ENCODE results near the gene FEM1A. TPM values are rescaled to one million over a fixed set of nuclear protein-coding genes. Genes with fewer than 3 reads are reported as not detected.
"Not testable (repeated sequence)": the region's sequence is repeated elsewhere in the genome, so short reads cannot be mapped to it uniquely, and the experiment has no call there.

The FEM1A gene, protein sequence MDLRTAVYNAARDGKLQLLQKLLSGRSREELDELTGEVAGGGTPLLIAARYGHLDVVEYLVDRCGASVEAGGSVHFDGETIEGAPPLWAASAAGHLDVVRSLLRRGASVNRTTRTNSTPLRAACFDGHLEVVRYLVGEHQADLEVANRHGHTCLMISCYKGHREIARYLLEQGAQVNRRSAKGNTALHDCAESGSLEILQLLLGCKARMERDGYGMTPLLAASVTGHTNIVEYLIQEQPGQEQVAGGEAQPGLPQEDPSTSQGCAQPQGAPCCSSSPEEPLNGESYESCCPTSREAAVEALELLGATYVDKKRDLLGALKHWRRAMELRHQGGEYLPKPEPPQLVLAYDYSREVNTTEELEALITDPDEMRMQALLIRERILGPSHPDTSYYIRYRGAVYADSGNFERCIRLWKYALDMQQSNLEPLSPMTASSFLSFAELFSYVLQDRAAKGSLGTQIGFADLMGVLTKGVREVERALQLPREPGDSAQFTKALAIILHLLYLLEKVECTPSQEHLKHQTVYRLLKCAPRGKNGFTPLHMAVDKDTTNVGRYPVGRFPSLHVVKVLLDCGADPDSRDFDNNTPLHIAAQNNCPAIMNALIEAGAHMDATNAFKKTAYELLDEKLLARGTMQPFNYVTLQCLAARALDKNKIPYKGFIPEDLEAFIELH
- total RNA-seq (2022) = 8.8 and 10.2 TPM in 2 replicates
- Bru-seq, nascent RNA = percentile 61 among the genes with signal in this experiment
- percentile 71 among the genes with signal in this experiment for BruChase-seq, experiment 1, labeled RNA remaining after a 6-hour chase
- percentile 89 among the genes with signal in this experiment for BruChase-seq, experiment 2, labeled RNA remaining after a 2-hour chase
- long read RNA-seq, full-length matches to known transcripts = 12 of 12 reads
- long read RNA-seq, partial matches to known transcripts = 0 of 12 reads
- long read RNA-seq, other reads (novel, unspliced or antisense) = 0 of 12 reads

DNA sequence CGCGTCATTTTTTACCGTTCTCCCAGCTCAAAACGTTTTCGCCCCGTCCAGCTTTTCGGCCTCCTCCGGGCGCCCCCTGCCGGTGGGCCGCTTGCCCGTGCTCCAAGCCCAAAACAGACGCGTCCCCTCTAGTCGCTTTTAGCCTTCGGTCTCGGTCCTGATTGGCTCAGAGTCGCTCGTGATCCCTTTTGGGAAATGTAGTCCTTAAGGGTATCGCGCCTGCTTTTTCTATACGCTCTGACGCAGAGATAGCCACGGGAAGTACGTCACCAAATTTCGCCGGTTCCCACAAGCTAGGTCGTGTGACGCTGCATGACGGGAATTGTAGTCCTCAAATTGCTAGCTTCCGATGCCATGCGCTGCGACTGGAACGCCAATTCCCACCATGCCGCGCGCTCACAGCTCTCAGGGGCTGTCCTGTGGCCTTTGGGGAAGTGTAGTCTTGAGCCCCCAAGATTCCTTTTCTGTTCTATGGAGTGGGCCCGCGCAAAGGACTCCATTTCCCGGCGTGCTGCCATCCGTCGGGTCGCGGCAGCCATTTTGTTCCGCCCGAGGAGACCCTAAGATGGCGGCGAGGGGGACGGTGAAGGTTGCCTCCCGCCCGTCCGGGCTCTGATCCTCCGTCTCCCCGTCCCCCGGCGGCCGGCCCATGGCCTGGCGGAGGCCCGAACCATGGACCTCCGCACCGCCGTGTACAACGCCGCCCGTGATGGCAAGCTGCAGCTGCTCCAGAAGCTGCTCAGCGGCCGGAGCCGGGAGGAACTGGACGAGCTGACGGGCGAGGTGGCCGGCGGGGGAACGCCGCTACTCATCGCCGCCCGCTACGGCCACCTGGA is at the start of gene FEM1A:
Gene FEM1A, plus strand, starts transcription at position 552 of the 836 bp plus-strand sequence. Its CDS starts 121 bp downstream, at position 673.
- no peaks in the 10 kb centered on the region for H3K9me3 Mint-ChIP-seq (ENCODE audit: low read depth, unreplicated experiment)
- no peaks in the 10 kb centered on the region for H3K4me1 Mint-ChIP-seq (ENCODE audit: low read depth, unreplicated experiment)
- intact Hi-C loops (cut with micrococcal nuclease; ENCODE audit: unreplicated experiment) = no loop called here
- peaks cover 1% of the 10 kb centered on the region for H3K27me3 Mint-ChIP-seq (ENCODE audit: unreplicated experiment)
- TF ChIP-seq, protein P1, sequence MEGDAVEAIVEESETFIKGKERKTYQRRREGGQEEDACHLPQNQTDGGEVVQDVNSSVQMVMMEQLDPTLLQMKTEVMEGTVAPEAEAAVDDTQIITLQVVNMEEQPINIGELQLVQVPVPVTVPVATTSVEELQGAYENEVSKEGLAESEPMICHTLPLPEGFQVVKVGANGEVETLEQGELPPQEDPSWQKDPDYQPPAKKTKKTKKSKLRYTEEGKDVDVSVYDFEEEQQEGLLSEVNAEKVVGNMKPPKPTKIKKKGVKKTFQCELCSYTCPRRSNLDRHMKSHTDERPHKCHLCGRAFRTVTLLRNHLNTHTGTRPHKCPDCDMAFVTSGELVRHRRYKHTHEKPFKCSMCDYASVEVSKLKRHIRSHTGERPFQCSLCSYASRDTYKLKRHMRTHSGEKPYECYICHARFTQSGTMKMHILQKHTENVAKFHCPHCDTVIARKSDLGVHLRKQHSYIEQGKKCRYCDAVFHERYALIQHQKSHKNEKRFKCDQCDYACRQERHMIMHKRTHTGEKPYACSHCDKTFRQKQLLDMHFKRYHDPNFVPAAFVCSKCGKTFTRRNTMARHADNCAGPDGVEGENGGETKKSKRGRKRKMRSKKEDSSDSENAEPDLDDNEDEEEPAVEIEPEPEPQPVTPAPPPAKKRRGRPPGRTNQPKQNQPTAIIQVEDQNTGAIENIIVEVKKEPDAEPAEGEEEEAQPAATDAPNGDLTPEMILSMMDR (IDR thresholded peaks at IDR 0.05; ENCODE audit: unreplicated experiment) = peak; percentile 82
- H3K4me3 Mint-ChIP-seq (ENCODE audit: low read depth, unreplicated experiment) = peak within 1 kb of the TSS; percentile 77
- peak; percentile 95 for DNase-seq
- H3K36me3 Mint-ChIP-seq (ENCODE audit: insufficient read depth, unreplicated experiment) = peaks cover 34% of the 10 kb centered on the region
- H3K27ac Mint-ChIP-seq (ENCODE audit: unreplicated experiment) = peak within 1 kb of the TSS; percentile 76
- CTCF ChIA-PET = interaction anchor here (0.6 to 2.1 kb wide), 19 partner anchors 9 to 386 kb away, joined by 3 to 32 read pairs (median 4); partner anchors contain the start of gene ARRDC5
- no TSS peak for BruUV-seq (replicated peaks)

DNA sequence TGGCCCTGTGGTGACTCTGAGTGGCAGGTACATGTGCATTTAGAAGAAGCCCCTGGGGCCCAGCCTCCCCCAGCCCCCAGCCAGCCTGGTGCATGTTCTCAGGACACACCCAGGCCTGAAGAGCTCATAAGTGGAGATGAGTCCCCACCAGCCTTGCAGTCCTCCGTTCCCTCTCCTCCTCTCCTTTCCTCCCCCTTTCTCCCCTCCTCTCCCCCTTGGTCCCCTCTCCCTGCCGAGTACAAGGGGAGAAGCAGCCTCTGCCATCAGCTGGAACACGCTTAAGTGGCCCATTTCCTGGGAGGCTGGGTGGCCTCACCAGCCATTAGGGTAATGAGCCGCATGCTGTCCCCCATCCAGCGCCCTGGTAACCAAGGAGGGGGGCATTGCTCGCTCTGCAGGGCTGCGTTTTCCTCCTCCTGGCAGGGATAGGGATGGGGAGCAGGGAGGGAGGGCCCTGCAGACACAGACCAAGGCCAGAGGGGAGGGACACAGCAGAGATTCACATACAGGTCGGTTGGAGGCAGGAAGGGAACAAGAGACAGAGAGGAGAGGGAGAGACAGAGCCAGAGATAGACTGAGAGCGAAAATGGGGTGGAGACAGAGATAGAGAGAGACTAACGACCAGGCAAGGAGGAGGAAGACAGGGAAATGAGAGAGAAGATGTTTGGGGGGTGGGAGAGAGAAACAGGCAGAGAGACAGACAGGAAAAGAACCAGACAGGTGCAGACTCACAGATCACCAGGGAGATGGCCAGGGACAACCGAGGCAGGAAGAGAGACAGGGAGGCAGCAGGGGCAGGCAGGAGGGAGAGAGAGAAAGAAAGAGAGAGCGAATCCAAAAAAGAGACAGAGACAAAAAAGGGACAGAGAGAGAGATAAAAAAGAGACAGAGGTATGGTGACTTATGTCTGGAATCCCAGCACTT is 48.5 kb upstream of the FEM1A start:
- Mint-ChIP-seq H3K9me3 (ENCODE audit: low read depth, unreplicated experiment) (no peaks in the 10 kb centered on the region), H3K4me3 (ENCODE audit: low read depth, unreplicated experiment) (no peak overlapping the region), H3K36me3 (ENCODE audit: insufficient read depth, unreplicated experiment) (peaks cover 3% of the 10 kb centered on the region), H3K27ac (ENCODE audit: unreplicated experiment) (no peak overlapping the region), H3K27me3 (ENCODE audit: unreplicated experiment) (peaks cover 42% of the 10 kb centered on the region), H3K4me1 (ENCODE audit: low read depth, unreplicated experiment) (no peaks in the 10 kb centered on the region)
- no peak for DNase-seq
- TF ChIP-seq, protein P1 (IDR thresholded peaks at IDR 0.05; ENCODE audit: unreplicated experiment) = no peak
- no TSS peak for BruUV-seq (replicated peaks)
- CTCF ChIA-PET = no interaction called here
- intact Hi-C loops (cut with micrococcal nuclease; ENCODE audit: unreplicated experiment) = no loop called here

DNA sequence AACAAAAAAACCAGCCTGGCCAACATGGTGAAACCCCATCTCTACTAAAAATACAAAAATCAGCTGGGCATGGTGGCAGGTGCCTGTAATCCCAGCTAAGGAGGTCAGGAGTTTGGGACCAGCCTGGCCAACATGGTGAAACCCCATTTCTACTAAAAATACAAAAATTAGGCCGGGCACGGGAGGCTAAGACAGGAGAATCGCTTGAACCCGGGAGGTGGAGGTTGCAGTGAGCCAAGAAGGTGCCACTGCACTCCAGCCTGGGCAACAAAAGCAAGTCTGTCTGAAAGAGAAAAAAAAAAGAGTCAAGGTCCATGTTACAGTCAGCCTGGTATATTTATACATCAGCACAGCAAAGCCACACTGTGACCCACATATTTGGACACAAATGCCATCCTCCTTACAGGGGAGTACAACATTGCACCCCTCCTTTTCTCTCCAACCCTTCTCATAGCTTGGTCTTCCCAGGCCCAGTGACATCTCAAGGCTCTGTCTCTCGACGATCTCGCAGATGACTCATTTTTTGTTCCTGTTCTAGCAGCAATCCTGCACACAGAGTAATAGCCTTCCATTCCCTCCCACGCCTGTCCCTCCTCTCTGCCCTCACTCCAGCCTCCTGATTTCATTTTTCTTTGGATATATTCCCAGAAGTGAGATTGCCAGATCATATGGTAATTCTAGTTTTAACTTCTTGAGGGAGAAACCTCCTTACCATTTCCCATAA is 46.9 kb upstream of the FEM1A start:
- TF ChIP-seq, protein P1 (IDR thresholded peaks at IDR 0.05; ENCODE audit: unreplicated experiment) = no peak
- Mint-ChIP-seq H3K27ac (ENCODE audit: unreplicated experiment) (no peak overlapping the region), H3K27me3 (ENCODE audit: unreplicated experiment) (peaks cover 48% of the 10 kb centered on the region), H3K9me3 (ENCODE audit: low read depth, unreplicated experiment) (peaks cover 6% of the 10 kb centered on the region), H3K4me3 (ENCODE audit: low read depth, unreplicated experiment) (no peak overlapping the region), H3K4me1 (ENCODE audit: low read depth, unreplicated experiment) (peaks cover 8% of the 10 kb centered on the region), H3K36me3 (ENCODE audit: insufficient read depth, unreplicated experiment) (peaks cover 3% of the 10 kb centered on the region)
- intact Hi-C loops (cut with micrococcal nuclease; ENCODE audit: unreplicated experiment) = no loop called here
- BruUV-seq (replicated peaks) = no TSS peak
- no peak for DNase-seq
- CTCF ChIA-PET = no interaction called here

DNA sequence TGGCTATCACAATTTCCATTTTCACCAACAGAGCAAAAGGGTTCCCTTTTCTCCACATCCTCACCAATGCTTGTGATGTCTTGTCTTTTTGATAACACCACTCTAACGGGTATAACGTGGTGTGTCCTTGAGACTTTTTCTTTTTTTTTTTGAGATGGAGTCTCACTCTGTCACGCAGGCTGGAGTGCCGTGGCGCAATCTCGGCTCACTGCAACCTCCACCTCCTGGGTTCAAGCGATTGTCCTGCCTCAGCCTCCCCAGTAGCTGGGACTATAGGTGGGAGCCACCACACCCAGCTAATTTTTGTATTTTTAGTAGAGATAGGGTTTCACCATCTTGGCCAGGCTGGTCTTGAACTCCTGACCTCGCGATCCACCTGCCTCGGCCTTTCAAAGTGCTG is 46.4 kb upstream of the FEM1A start:
- H3K4me1 Mint-ChIP-seq (ENCODE audit: low read depth, unreplicated experiment); H3K9me3 Mint-ChIP-seq (ENCODE audit: low read depth, unreplicated experiment); DNase-seq; H3K4me3 Mint-ChIP-seq (ENCODE audit: low read depth, unreplicated experiment); BruUV-seq (replicated peaks); H3K36me3 Mint-ChIP-seq (ENCODE audit: insufficient read depth, unreplicated experiment); H3K27ac Mint-ChIP-seq (ENCODE audit: unreplicated experiment); CTCF ChIA-PET; intact Hi-C loops (cut with micrococcal nuclease; ENCODE audit: unreplicated experiment): not testable (repeated sequence)
- peaks cover 53% of the 10 kb centered on the region for H3K27me3 Mint-ChIP-seq (ENCODE audit: unreplicated experiment)
